WTC11 (cell line): Measurements from ENCODE around the gene MCCC1. TPM values are rescaled to one million over a fixed set of nuclear protein-coding genes. Genes with fewer than 3 reads are reported as not detected.

Source experiments
- ATAC-seq: fragments of 200-7000 bp; cut with Tn5 transposase; 2 replicates; pipeline ENCODE4 v1.10.0; 2021; ENCODE audit warnings: mild to moderate bottlenecking, moderate library complexity
- CTCF ChIA-PET: fragments of 300-600 bp; sonication (Branson Sonifier 250); formaldehyde crosslinking; loops from one replicate; lab custom pipeline; 2021; ENCODE audit warnings: antibody characterized with exemption; lab: Charles Lee
- POLR2A ChIA-PET: fragments of 350-600 bp; sonication (Branson Sonifier 250); formaldehyde crosslinking; loops from one replicate; lab custom pipeline; 2021; ENCODE audit warnings: antibody characterized with exemption; lab: Charles Lee
- DNase-seq: peaks from one replicate; pipeline ENCODE4 v3.0.0; 2021; ENCODE audit warnings: low spot score
- H3K27ac Mint-ChIP-seq: 2 replicates; pipeline ENCODE4 v1.8.0; 2021; ENCODE audit warnings: mixed read lengths
- H3K27me3 Mint-ChIP-seq: 2 replicates; pipeline ENCODE4 v1.8.0; 2021; ENCODE audit warnings: low read depth, mild to moderate bottlenecking, moderate library complexity, mixed read lengths
- H3K36me3 Mint-ChIP-seq: 2 replicates; pipeline ENCODE4 v1.8.0; 2021; ENCODE audit warnings: mixed read lengths
- H3K4me1 Mint-ChIP-seq: 2 replicates; pipeline ENCODE4 v1.8.0; 2022; ENCODE audit warnings: mixed read lengths
- H3K4me3 Mint-ChIP-seq: 2 replicates; pipeline ENCODE4 v1.8.0; 2021; ENCODE audit warnings: mild to moderate bottlenecking, moderate library complexity, mixed read lengths
- H3K9me3 Mint-ChIP-seq: 2 replicates; pipeline ENCODE4 v1.8.0; 2021; ENCODE audit warnings: mixed read lengths
- CREB1 ChIP-seq: sonication (generic); formaldehyde crosslinking; IDR thresholded peaks from 2 replicates; pipeline ENCODE4 v1.8.0; 2023; ENCODE audit warnings: mild to moderate bottlenecking, missing genetic modification reagents
- EMX1 ChIP-seq: fragments of 250-450 bp; sonication (Bioruptor Pico); IDR thresholded peaks from 2 replicates; pipeline ENCODE4 v1.8.0; 2021; ENCODE audit warnings: mild to moderate bottlenecking
- GRHL2 ChIP-seq: fragments of 250-450 bp; sonication (Bioruptor Pico); IDR thresholded peaks from 2 replicates; pipeline ENCODE4 v1.8.0; 2022; ENCODE audit warnings: mild to moderate bottlenecking, moderate library complexity; ENCODE audit not compliant: insufficient replicate concordance, severe bottlenecking
- HMGA2 ChIP-seq: fragments of 250-450 bp; sonication (Bioruptor Pico); IDR thresholded peaks from 2 replicates; pipeline ENCODE4 v1.4.0; 2021; ENCODE audit warnings: mild to moderate bottlenecking, moderate library complexity
- KAT7 ChIP-seq: sonication (generic); formaldehyde crosslinking; IDR thresholded peaks from 2 replicates; pipeline ENCODE4 v1.8.1; 2023; ENCODE audit warnings: missing genetic modification reagents, mild to moderate bottlenecking, borderline replicate concordance
- MYBL2 ChIP-seq: sonication (generic); formaldehyde crosslinking; IDR thresholded peaks from 2 replicates; pipeline ENCODE4 v1.8.1; 2023; ENCODE audit warnings: mild to moderate bottlenecking, moderate library complexity, missing genetic modification reagents
- NFE2L1 ChIP-seq: sonication (generic); formaldehyde crosslinking; IDR thresholded peaks from 2 replicates; pipeline ENCODE4 v1.8.1; 2023; ENCODE audit warnings: missing genetic modification reagents
- NFYB ChIP-seq: sonication (generic); formaldehyde crosslinking; conservative IDR thresholded peaks from 2 replicates; pipeline ENCODE4 v1.8.0; 2022; ENCODE audit warnings: low read depth, missing genetic modification reagents
- NR2C2 ChIP-seq: sonication (generic); formaldehyde crosslinking; IDR thresholded peaks from 2 replicates; pipeline ENCODE4 v1.8.0; 2022; ENCODE audit warnings: mild to moderate bottlenecking, missing genetic modification reagents
- SMAD4 ChIP-seq: sonication (generic); formaldehyde crosslinking; IDR thresholded peaks from 2 replicates; pipeline ENCODE4 v1.8.0; 2022; ENCODE audit warnings: mild to moderate bottlenecking, missing genetic modification reagents
- TCF7 ChIP-seq: sonication (generic); formaldehyde crosslinking; IDR thresholded peaks from 2 replicates; pipeline ENCODE4 v1.8.0; 2022; ENCODE audit warnings: mild to moderate bottlenecking, low read depth, missing genetic modification reagents, moderate library complexity
- TEAD1 ChIP-seq: sonication (generic); formaldehyde crosslinking; IDR thresholded peaks from 2 replicates; pipeline ENCODE4 v1.8.0; 2022; ENCODE audit warnings: mild to moderate bottlenecking, missing genetic modification reagents
- TEAD4 ChIP-seq: sonication (generic); formaldehyde crosslinking; IDR thresholded peaks from 2 replicates; pipeline ENCODE4 v1.8.0; 2022; ENCODE audit warnings: mild to moderate bottlenecking, missing genetic modification reagents
- ZNF138 ChIP-seq: sonication (generic); formaldehyde crosslinking; conservative IDR thresholded peaks from 2 replicates; pipeline ENCODE4 v1.8.1; 2022; ENCODE audit warnings: mild to moderate bottlenecking, moderate library complexity, missing genetic modification reagents
- ZNF232 ChIP-seq: sonication (generic); formaldehyde crosslinking; IDR thresholded peaks from 2 replicates; pipeline ENCODE4 v1.8.0; 2022; ENCODE audit warnings: mild to moderate bottlenecking, missing genetic modification reagents
- ZNF671 ChIP-seq: fragments of 250-450 bp; sonication (Bioruptor Pico); IDR thresholded peaks from 2 replicates; pipeline ENCODE4 v1.8.0; 2021; ENCODE audit warnings: mild to moderate bottlenecking
- total RNA-seq: library from RNA; stranded (reverse); gene quantifications from 3 replicates; pipeline ENCODE4 v1.2.3, GENCODE V29; 2021
- TF ChIP-seq, protein P1 (sequence below): sonication (generic); formaldehyde crosslinking; IDR thresholded peaks from 2 replicates; pipeline ENCODE4 v1.8.0; 2022; ENCODE audit warnings: mild to moderate bottlenecking, missing genetic modification reagents
- TF ChIP-seq, protein P2 (sequence below): fragments of 250-450 bp; sonication (Bioruptor Pico); IDR thresholded peaks from 2 replicates; pipeline ENCODE4 v1.9.0; 2021; ENCODE audit warnings: mild to moderate bottlenecking
- TF ChIP-seq, protein P3 (sequence below): sonication (generic); formaldehyde crosslinking; IDR thresholded peaks from 2 replicates; pipeline ENCODE4 v1.8.1; 2022; ENCODE audit warnings: mild to moderate bottlenecking, moderate library complexity, missing genetic modification reagents
- TF ChIP-seq, protein P4 (sequence below): sonication (generic); formaldehyde crosslinking; IDR thresholded peaks from 2 replicates; pipeline ENCODE4 v1.8.1; 2023; ENCODE audit warnings: mild to moderate bottlenecking, missing genetic modification reagents, borderline replicate concordance
- TF ChIP-seq, protein P5 (sequence below): fragments of 200-600 bp; IDR thresholded peaks from 2 replicates; pipeline ENCODE4 v1.8.0; 2022; ENCODE audit warnings: antibody characterized with exemption
- TF ChIP-seq, protein P6 (sequence below): sonication (generic); formaldehyde crosslinking; IDR thresholded peaks from 2 replicates; pipeline ENCODE4 v1.8.1; 2022; ENCODE audit warnings: missing genetic modification reagents, borderline replicate concordance

The MCCC1 gene
- total RNA-seq, 1 experiment from 2014 or later, result 19.5 TPM

DNA sequence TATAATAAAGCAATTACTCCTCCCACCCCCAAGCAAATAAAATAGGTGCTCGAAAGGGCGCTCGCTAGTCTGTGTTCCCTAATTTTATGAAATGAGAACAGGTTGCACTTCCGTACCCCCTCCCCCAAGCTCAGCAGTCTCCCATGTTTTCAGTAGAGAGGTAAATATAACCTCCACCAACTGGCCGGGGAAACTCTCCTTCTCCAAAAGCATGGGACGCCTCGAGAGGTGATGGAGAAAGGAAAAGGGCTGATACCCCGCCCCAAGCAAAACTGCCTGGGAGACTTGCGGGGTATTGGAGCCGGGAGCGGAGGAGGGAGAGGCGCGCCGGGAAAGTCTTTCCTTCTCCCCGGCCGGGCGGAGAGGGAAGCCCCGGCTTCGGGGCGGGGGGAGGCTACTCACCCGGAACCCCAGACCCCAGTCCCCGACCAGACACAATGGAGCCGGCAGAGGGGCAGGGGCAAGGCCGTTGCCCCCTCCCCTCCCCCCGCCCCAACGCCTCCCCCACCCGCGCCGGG is 119.6 kb downstream of the MCCC1 start:
- CTCF ChIA-PET, result no interaction called here
- H3K36me3 Mint-ChIP-seq, result no peaks in the 10 kb centered on the region
- H3K27me3 Mint-ChIP-seq, result no peaks in the 10 kb centered on the region
- TF ChIP-seq TCF7 (CRISPR knock-in tag), result no peak
- no peak for TF ChIP-seq NR2C2 (CRISPR knock-in tag)
- TF ChIP-seq EMX1 (CRISPR knock-in tag), result no peak
- no peak for TF ChIP-seq CREB1
- TF ChIP-seq ZNF232 (CRISPR knock-in tag), result no peak
- no peak for TF ChIP-seq TEAD1 (CRISPR knock-in tag)
- TF ChIP-seq GRHL2 (CRISPR knock-in tag), result no peak
- TF ChIP-seq, protein P1, sequence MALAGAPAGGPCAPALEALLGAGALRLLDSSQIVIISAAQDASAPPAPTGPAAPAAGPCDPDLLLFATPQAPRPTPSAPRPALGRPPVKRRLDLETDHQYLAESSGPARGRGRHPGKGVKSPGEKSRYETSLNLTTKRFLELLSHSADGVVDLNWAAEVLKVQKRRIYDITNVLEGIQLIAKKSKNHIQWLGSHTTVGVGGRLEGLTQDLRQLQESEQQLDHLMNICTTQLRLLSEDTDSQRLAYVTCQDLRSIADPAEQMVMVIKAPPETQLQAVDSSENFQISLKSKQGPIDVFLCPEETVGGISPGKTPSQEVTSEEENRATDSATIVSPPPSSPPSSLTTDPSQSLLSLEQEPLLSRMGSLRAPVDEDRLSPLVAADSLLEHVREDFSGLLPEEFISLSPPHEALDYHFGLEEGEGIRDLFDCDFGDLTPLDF (CRISPR knock-in tag), result no peak
- TF ChIP-seq TEAD4 (CRISPR knock-in tag), result no peak
- TF ChIP-seq HMGA2, result no peak
- TF ChIP-seq ZNF671 (CRISPR knock-in tag), result no peak
- no peak for TF ChIP-seq NFE2L1 (CRISPR knock-in tag)
- TF ChIP-seq ZNF138 (CRISPR knock-in tag), result no peak
- no peak for TF ChIP-seq NFYB
- TF ChIP-seq KAT7 (CRISPR knock-in tag), result no peak
- H3K9me3 Mint-ChIP-seq, result no peaks in the 10 kb centered on the region
- ATAC-seq, result peak; percentile 42
- POLR2A ChIA-PET, result no interaction called here
- peak; percentile 60 for DNase-seq
- H3K27ac Mint-ChIP-seq, result peak overlapping the region; percentile 78
- peak overlapping the region; percentile 94 for H3K4me3 Mint-ChIP-seq
- H3K4me1 Mint-ChIP-seq, result peaks cover 27% of the 10 kb centered on the region

DNA sequence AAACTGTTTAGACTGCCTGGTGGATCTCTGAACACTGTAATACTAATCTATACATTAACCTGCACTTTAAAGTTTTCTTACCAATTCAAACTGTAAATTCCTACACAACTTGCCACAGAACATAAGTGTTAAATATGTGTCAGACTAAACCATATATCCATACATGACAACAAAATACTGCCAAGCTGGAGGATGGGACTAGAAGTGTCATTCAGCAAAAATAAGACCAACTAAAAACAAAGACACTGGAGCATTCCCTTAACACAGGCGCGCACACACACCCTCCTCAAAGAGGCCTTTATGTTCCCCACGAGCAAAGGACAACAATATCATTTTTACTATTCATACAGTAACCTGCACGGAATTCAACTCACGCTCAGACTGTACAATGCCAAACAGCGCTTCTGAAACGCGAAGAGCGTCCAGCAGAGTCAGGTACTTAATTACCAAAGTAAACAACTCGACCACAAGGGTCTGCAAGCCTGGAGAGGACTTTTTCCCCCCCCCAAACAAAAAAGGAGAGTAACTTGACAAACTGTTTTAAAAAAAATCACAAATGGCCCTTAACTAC is 120.1 kb downstream of the MCCC1 start:
- peak overlapping the region; percentile 94 for H3K4me3 Mint-ChIP-seq
- TF ChIP-seq, protein P2, sequence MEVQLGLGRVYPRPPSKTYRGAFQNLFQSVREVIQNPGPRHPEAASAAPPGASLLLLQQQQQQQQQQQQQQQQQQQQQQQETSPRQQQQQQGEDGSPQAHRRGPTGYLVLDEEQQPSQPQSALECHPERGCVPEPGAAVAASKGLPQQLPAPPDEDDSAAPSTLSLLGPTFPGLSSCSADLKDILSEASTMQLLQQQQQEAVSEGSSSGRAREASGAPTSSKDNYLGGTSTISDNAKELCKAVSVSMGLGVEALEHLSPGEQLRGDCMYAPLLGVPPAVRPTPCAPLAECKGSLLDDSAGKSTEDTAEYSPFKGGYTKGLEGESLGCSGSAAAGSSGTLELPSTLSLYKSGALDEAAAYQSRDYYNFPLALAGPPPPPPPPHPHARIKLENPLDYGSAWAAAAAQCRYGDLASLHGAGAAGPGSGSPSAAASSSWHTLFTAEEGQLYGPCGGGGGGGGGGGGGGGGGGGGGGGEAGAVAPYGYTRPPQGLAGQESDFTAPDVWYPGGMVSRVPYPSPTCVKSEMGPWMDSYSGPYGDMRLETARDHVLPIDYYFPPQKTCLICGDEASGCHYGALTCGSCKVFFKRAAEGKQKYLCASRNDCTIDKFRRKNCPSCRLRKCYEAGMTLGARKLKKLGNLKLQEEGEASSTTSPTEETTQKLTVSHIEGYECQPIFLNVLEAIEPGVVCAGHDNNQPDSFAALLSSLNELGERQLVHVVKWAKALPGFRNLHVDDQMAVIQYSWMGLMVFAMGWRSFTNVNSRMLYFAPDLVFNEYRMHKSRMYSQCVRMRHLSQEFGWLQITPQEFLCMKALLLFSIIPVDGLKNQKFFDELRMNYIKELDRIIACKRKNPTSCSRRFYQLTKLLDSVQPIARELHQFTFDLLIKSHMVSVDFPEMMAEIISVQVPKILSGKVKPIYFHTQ (CRISPR knock-in tag), result no peak
- TF ChIP-seq NFYB (no peak), MYBL2 (no peak), SMAD4 (CRISPR knock-in tag) (no peak), GRHL2 (CRISPR knock-in tag) (no peak)
- TF ChIP-seq, protein P3, sequence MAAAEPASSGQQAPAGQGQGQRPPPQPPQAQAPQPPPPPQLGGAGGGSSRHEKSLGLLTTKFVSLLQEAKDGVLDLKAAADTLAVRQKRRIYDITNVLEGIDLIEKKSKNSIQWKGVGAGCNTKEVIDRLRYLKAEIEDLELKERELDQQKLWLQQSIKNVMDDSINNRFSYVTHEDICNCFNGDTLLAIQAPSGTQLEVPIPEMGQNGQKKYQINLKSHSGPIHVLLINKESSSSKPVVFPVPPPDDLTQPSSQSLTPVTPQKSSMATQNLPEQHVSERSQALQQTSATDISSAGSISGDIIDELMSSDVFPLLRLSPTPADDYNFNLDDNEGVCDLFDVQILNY (CRISPR knock-in tag), result no peak
- TF ChIP-seq, protein P4, sequence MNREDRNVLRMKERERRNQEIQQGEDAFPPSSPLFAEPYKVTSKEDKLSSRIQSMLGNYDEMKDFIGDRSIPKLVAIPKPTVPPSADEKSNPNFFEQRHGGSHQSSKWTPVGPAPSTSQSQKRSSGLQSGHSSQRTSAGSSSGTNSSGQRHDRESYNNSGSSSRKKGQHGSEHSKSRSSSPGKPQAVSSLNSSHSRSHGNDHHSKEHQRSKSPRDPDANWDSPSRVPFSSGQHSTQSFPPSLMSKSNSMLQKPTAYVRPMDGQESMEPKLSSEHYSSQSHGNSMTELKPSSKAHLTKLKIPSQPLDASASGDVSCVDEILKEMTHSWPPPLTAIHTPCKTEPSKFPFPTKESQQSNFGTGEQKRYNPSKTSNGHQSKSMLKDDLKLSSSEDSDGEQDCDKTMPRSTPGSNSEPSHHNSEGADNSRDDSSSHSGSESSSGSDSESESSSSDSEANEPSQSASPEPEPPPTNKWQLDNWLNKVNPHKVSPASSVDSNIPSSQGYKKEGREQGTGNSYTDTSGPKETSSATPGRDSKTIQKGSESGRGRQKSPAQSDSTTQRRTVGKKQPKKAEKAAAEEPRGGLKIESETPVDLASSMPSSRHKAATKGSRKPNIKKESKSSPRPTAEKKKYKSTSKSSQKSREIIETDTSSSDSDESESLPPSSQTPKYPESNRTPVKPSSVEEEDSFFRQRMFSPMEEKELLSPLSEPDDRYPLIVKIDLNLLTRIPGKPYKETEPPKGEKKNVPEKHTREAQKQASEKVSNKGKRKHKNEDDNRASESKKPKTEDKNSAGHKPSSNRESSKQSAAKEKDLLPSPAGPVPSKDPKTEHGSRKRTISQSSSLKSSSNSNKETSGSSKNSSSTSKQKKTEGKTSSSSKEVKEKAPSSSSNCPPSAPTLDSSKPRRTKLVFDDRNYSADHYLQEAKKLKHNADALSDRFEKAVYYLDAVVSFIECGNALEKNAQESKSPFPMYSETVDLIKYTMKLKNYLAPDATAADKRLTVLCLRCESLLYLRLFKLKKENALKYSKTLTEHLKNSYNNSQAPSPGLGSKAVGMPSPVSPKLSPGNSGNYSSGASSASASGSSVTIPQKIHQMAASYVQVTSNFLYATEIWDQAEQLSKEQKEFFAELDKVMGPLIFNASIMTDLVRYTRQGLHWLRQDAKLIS (CRISPR knock-in tag), result no peak
- TF ChIP-seq, protein P5, sequence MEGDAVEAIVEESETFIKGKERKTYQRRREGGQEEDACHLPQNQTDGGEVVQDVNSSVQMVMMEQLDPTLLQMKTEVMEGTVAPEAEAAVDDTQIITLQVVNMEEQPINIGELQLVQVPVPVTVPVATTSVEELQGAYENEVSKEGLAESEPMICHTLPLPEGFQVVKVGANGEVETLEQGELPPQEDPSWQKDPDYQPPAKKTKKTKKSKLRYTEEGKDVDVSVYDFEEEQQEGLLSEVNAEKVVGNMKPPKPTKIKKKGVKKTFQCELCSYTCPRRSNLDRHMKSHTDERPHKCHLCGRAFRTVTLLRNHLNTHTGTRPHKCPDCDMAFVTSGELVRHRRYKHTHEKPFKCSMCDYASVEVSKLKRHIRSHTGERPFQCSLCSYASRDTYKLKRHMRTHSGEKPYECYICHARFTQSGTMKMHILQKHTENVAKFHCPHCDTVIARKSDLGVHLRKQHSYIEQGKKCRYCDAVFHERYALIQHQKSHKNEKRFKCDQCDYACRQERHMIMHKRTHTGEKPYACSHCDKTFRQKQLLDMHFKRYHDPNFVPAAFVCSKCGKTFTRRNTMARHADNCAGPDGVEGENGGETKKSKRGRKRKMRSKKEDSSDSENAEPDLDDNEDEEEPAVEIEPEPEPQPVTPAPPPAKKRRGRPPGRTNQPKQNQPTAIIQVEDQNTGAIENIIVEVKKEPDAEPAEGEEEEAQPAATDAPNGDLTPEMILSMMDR, result no peak
- TF ChIP-seq, protein P6, sequence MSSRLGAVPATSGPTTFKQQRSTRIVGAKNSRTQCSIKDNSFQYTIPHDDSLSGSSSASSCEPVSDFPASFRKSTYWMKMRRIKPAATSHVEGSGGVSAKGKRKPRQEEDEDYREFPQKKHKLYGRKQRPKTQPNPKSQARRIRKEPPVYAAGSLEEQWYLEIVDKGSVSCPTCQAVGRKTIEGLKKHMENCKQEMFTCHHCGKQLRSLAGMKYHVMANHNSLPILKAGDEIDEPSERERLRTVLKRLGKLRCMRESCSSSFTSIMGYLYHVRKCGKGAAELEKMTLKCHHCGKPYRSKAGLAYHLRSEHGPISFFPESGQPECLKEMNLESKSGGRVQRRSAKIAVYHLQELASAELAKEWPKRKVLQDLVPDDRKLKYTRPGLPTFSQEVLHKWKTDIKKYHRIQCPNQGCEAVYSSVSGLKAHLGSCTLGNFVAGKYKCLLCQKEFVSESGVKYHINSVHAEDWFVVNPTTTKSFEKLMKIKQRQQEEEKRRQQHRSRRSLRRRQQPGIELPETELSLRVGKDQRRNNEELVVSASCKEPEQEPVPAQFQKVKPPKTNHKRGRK, result no peak

More for the DNA sequence above, 120.1 kb downstream of the MCCC1 start:
- DNase-seq (no peak), ATAC-seq (no peak)
- Mint-ChIP-seq H3K27me3 (no peaks in the 10 kb centered on the region), H3K4me1 (peaks cover 27% of the 10 kb centered on the region), H3K27ac (peak overlapping the region; percentile 78), H3K9me3 (no peaks in the 10 kb centered on the region), H3K36me3 (no peaks in the 10 kb centered on the region)
- POLR2A ChIA-PET, result no interaction called here
- CTCF ChIA-PET, result interaction anchor here (0.7 to 1.4 kb wide), 2 partner anchors 70 to 106 kb away, joined by 3 read pairs; no protein-coding TSS in a partner anchor
